ENCODE measurements around the gene ALPK3.
A peak's percentile ranks its signal among the peaks of the same experiment; 100 is the strongest.

The ALPK3 gene

DNA sequence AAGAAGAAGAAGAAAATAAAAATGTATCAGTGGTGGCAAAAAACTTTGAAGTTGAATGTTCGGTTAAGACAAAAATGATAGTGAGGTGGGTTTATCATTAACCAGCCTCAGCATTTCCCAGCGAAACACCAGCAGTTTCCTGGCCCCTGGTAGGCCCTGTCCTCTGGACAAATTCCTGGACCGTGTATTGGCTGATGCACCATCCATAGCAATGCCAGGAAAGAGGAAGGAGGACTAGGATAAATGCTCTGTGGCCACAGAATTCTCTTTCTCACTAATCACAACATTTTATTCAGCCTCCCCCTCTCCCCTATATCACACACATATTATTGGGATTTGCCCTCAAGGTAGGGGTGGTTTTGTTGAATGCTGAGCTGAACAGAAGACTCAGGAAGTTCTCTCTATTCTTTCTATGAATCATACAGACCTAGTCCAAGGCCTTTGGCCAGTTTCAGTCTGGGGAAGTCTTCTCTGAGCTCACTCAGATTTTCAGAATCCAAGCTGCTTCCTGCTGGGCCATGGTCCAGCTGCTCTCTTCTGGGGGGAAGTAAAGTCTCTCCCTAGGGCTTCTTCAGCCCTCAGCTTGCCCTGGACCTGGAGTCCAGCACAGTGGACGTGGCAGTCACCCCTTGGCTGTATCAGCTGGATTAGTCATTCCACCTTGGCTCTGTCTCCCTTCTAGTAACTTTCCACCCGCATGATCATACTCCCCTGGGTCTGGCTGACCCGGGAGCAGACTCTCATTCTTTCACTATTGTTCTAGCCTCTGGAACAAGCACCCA is 94.9 kb downstream of the ALPK3 start:
- no peaks in the 10 kb centered on the region for H3K9me3 Mint-ChIP-seq
- no peak overlapping the region for H3K27ac Mint-ChIP-seq
- no peaks in the 10 kb centered on the region for H3K36me3 Mint-ChIP-seq (ENCODE audit: insufficient read depth)
- no peak for ATAC-seq (replicated peaks)
- H3K4me1 Mint-ChIP-seq (ENCODE audit: low read depth in 2 of 2): no peaks in the 10 kb centered on the region
- H3K4me3 Mint-ChIP-seq: no peak overlapping the region
- peaks cover 0 to 18% of the 10 kb centered on the region in 2 donors for H3K27me3 Mint-ChIP-seq
- no peak for DNase-seq

DNA sequence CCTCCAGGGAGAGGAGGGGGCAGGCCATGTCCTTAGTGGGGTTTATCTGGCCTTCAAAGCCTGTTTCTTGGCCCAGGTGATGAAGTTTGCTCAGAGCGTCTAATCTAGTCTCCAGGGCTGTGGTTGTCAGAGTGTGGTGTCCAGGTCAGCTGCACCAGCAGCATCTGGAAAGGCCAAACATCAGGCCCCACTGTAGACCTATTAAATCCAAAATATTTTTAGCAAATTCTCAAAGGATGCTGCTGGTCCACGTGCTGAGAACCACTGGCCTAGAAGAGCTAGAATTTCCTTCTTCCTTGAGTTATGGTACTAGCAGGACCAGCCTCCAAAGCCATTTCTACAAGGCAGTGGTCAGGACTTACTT is 96.2 kb downstream of the ALPK3 start:
- Mint-ChIP-seq H3K9me3 (no peaks in the 10 kb centered on the region), H3K36me3 (ENCODE audit: insufficient read depth) (no peaks in the 10 kb centered on the region), H3K27me3 (peaks cover 0 to 18% of the 10 kb centered on the region in 2 donors), H3K4me1 (ENCODE audit: low read depth in 2 of 2) (no peaks in the 10 kb centered on the region), H3K27ac (no peak overlapping the region), H3K4me3 (no peak overlapping the region)
- DNase-seq: no peak
- ATAC-seq (replicated peaks): no peak

GRCh38 chr15:84914351-84914750 is 97.2 kb downstream of the ALPK3 start:
- DNase-seq (no peak), ATAC-seq (replicated peaks) (no peak)
- H3K27ac Mint-ChIP-seq: peak overlapping the region in 1 of 2 donors; percentile 47
- peaks cover 0 to 18% of the 10 kb centered on the region in 2 donors for H3K27me3 Mint-ChIP-seq
- H3K36me3 Mint-ChIP-seq (ENCODE audit: insufficient read depth): no peaks in the 10 kb centered on the region
- no peak overlapping the region for H3K4me3 Mint-ChIP-seq
- H3K9me3 Mint-ChIP-seq: no peaks in the 10 kb centered on the region
- no peaks in the 10 kb centered on the region for H3K4me1 Mint-ChIP-seq (ENCODE audit: low read depth in 2 of 2)

DNA sequence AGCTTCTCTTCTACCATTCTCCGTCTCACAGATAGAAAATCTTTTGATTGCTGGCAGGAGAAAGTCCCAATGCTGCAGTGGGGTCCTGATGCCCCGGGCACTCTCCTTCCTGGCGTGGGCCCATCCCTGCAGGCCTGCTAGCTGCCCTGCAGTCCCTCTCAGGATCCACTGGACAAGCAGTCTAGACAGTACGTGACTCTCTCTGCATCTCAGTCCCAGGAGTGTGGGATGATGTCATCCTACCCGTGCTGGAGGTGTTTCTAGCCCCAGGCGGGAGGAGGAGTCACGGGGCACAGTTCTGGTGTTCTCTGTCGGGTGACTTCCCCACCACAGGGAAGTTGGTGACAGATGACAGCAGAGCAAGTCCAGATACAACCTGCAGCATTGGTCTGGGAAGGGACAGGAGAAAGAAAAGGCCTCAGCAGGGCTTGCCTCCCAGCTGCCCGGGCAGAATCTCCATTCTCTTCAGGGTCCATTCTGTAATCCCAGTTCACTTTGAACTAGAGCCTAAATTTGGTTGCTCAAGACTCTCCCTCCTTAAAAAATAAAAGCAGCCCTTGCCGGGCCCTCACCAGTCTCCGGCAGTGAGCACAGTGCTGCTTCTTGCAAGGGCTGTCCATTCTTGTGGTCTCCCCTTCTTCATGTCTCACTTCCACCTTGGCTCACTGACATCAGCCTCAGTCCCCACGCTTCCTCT is 97.9 kb downstream of the ALPK3 start:
- peaks cover 0 to 18% of the 10 kb centered on the region in 2 donors for H3K27me3 Mint-ChIP-seq
- no peaks in the 10 kb centered on the region for H3K9me3 Mint-ChIP-seq
- H3K4me3 Mint-ChIP-seq: no peak overlapping the region
- no peaks in the 10 kb centered on the region for H3K4me1 Mint-ChIP-seq (ENCODE audit: low read depth in 2 of 2)
- no peaks in the 10 kb centered on the region for H3K36me3 Mint-ChIP-seq (ENCODE audit: insufficient read depth)
- DNase-seq (no peak), ATAC-seq (replicated peaks) (peak; percentile 77)
- H3K27ac Mint-ChIP-seq: peak overlapping the region in 1 of 2 donors; percentile 47

- H3K9me3 Mint-ChIP-seq: no peaks in the 10 kb centered on the region
- no peaks in the 10 kb centered on the region for H3K36me3 Mint-ChIP-seq (ENCODE audit: insufficient read depth)
- H3K4me1 Mint-ChIP-seq (ENCODE audit: low read depth in 2 of 2): no peaks in the 10 kb centered on the region
- H3K27me3 Mint-ChIP-seq: peaks cover 0 to 18% of the 10 kb centered on the region in 2 donors
- H3K27ac Mint-ChIP-seq: peak overlapping the region in 1 of 2 donors; percentile 47
- DNase-seq (no peak), ATAC-seq (replicated peaks) (no peak)
- H3K4me3 Mint-ChIP-seq: no peak overlapping the region
Observed at GRCh38 chr15:84915606-84915958, 98.4 kb downstream of the ALPK3 start.

DNA sequence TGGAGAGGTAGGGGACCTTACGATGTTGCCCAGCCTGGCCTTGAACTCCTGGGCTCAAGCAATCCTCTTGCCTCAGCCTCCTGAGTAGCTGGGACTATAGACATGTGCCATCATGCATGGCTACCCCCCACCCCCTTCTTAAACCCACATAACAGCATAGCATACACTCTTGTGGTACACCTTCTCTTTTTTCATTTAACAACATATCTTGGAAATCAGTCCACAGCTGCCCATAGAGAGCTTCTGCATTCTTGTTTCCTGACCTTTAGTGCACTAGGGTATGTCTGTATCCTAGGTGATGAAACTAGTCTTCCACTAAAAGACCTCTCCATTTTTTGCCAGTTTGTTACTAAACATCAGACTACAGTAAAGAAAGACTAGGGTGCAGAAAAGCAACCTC is 100.3 kb downstream of the ALPK3 start:
- H3K4me3 Mint-ChIP-seq: no peak overlapping the region
- H3K27ac Mint-ChIP-seq: no peak overlapping the region
- no peaks in the 10 kb centered on the region for H3K36me3 Mint-ChIP-seq (ENCODE audit: insufficient read depth)
- H3K27me3 Mint-ChIP-seq: peaks cover 0 to 12% of the 10 kb centered on the region in 2 donors
- ATAC-seq (replicated peaks) (no peak), DNase-seq (no peak)
- H3K4me1 Mint-ChIP-seq (ENCODE audit: low read depth in 2 of 2): no peaks in the 10 kb centered on the region
- H3K9me3 Mint-ChIP-seq: no peaks in the 10 kb centered on the region

- Mint-ChIP-seq H3K27me3 (peaks cover 0 to 12% of the 10 kb centered on the region in 2 donors), H3K27ac (no peak overlapping the region), H3K36me3 (ENCODE audit: insufficient read depth) (no peaks in the 10 kb centered on the region), H3K9me3 (no peaks in the 10 kb centered on the region), H3K4me3 (no peak overlapping the region), H3K4me1 (ENCODE audit: low read depth in 2 of 2) (no peaks in the 10 kb centered on the region)
- DNase-seq: no peak
- no peak for ATAC-seq (replicated peaks)
Observed at GRCh38 chr15:84919106-84919667, 102.0 kb downstream of the ALPK3 start.

- Mint-ChIP-seq H3K27me3 (no peaks in the 10 kb centered on the region), H3K36me3 (ENCODE audit: insufficient read depth) (no peaks in the 10 kb centered on the region), H3K4me3 (no peak overlapping the region), H3K9me3 (no peaks in the 10 kb centered on the region), H3K27ac (no peak overlapping the region), H3K4me1 (ENCODE audit: low read depth in 2 of 2) (no peaks in the 10 kb centered on the region)
- no peak for ATAC-seq (replicated peaks)
- no peak for DNase-seq
Observed at GRCh38 chr15:84921121-84921520, 104.0 kb downstream of the ALPK3 start.

DNA sequence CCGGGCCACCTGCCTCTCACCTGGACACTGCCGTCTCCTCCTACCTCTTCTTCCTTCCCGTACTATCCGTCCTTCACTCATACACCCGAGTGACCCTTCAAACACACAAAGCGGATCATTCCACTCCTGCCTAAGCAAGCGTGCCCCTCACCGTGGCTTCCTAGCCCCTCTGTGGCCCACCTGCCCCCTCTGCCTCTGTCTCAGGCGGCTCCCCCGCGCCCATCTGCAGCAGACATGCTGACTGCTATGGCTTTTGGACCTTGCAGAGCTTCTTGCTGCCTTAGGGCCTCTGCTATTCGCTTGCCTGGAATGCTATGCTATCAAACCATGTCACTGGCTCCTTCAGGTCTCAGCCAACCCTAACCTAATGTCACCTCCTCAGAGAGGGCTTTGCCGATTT is 105.4 kb downstream of the ALPK3 start:
- Mint-ChIP-seq H3K36me3 (ENCODE audit: insufficient read depth) (no peaks in the 10 kb centered on the region), H3K4me1 (ENCODE audit: low read depth in 2 of 2) (no peaks in the 10 kb centered on the region), H3K9me3 (no peaks in the 10 kb centered on the region), H3K4me3 (no peak overlapping the region), H3K27ac (no peak overlapping the region), H3K27me3 (no peaks in the 10 kb centered on the region)
- no peak for ATAC-seq (replicated peaks)
- no peak for DNase-seq

All from effector memory CD8-positive, alpha-beta T cell (primary cell).